Left lung (tissue), 10 donors: ENCODE results near the gene EXOC7. TPM values are rescaled to one million over a fixed set of nuclear protein-coding genes. Genes with fewer than 3 reads are reported as not detected.

Source experiments
- ATAC-seq: fragments of 200-7000 bp; cut with Tn5 transposase; one replicate; pipeline ENCODE4 v1.9.1; 2020; ENCODE audit warnings: moderate library complexity
- DNase-seq, 4 donors: peaks; one replicate each; pipeline ENCODE4 v3.0.0-alpha.2; 2013 to 2020
- H3K27ac ChIP-seq, 2 donors: fragments of 200-600 bp; sonication (generic) in 1 of 2; one replicate each; pipeline versions ENCODE4 v1.5.0 to v1.8.0; 2020 to 2021
- H3K27me3 ChIP-seq, 2 donors: fragments of 200-600 bp; sonication (generic) in 1 of 2; one replicate each; pipeline versions ENCODE4 v1.5.0 to v1.8.0; 2020 to 2021
- H3K36me3 ChIP-seq, 2 donors: fragments of 200-600 bp; sonication (generic) in 1 of 2; one replicate each; pipeline versions ENCODE4 v1.5.0 to v1.8.0; 2020 to 2021
- H3K4me1 ChIP-seq, 2 donors: fragments of 200-600 bp; one replicate each; pipeline ENCODE4 v1.8.0; 2021
- H3K4me3 ChIP-seq, 2 donors: fragments of 200-600 bp; sonication (generic) in 1 of 2; one replicate each; pipeline versions ENCODE4 v1.5.0 to v1.8.0; 2020 to 2021; ENCODE audit warnings: mild to moderate bottlenecking in 1 of 2
- H3K9me3 ChIP-seq, 2 donors: fragments of 200-600 bp; sonication (generic) in 1 of 2; one replicate each; pipeline versions ENCODE4 v1.5.0 to v1.8.0; 2020 to 2021
- CTCF ChIP-seq, 2 donors: fragments of 200-600 bp; sonication (generic) in 1 of 2; IDR thresholded peaks; one replicate each; pipeline versions ENCODE4 v1.5.0 to v1.8.0; 2021; ENCODE audit warnings: antibody characterized with exemption in 2 of 2
- intact Hi-C, 2 donors: fragments of 100-400 bp; cut with DNase I; formaldehyde crosslinking; loops; one replicate each; pipeline versions ENCODE4 v1.11.2 to v1.14.2; 2022
- polyA plus RNA-seq, 6 donors: library from polyadenylated mRNA; unstranded; fragments of 120-200 nt; gene quantifications; one replicate each; pipeline ENCODE4 v1.2.1, GENCODE V29; 2013; ENCODE audit not compliant: insufficient read length in 6 of 6
- total RNA-seq, 2 donors: library from RNA; stranded (reverse); fragmentation: NEBNext Ultra II Directional; extraction: Animal tissue kit (Norgen Biotek cat#: 25700); gene quantifications; one replicate each; pipeline ENCODE4 v1.2.1, GENCODE V29; 2021
- donor health status: DM: no; HTN: yes; CAD: no.
- donor health status: DM: no; HTN: no; CAD: no.

The EXOC7 gene
- total and polyA plus RNA-seq, 8 donors = 114 to 178 (median 162) TPM

GRCh38 chr17:76050538-76051467, 52.8 kb downstream of the EXOC7 start:
- peak; percentile 57 for ATAC-seq
- peak in 1 of 4 donors; percentile 39 for DNase-seq
- no peak for TF ChIP-seq CTCF (IDR thresholded peaks at IDR 0.05)
- peak overlapping the region; percentile 46 to 69 for H3K27ac ChIP-seq
- no peak overlapping the region for H3K4me3 ChIP-seq
- H3K4me1 ChIP-seq = peaks cover 4 to 20% of the 10 kb centered on the region in 2 donors
- H3K36me3 ChIP-seq = peaks cover 0 to 99% of the 10 kb centered on the region in 2 donors
- intact Hi-C loops = no loop called here
- no peaks in the 10 kb centered on the region for H3K9me3 ChIP-seq
- H3K27me3 ChIP-seq = no peaks in the 10 kb centered on the region

GRCh38 chr17:76049836-76050537, 53.6 kb downstream of the EXOC7 start:
- DNase-seq (no peak), ATAC-seq (no peak)
- Histone ChIP-seq H3K4me1 (peaks cover 4 to 20% of the 10 kb centered on the region in 2 donors), H3K27ac (peak overlapping the region; percentile 46 to 69), H3K9me3 (no peaks in the 10 kb centered on the region), H3K27me3 (no peaks in the 10 kb centered on the region), H3K4me3 (no peak overlapping the region), H3K36me3 (peaks cover 0 to 99% of the 10 kb centered on the region in 2 donors)
- intact Hi-C loops = no loop called here
- TF ChIP-seq CTCF (IDR thresholded peaks at IDR 0.05) = no peak

- DNase-seq (no peak), ATAC-seq (no peak)
- Histone ChIP-seq H3K36me3 (peaks cover 0 to 99% of the 10 kb centered on the region in 2 donors), H3K4me3 (no peak overlapping the region), H3K9me3 (no peaks in the 10 kb centered on the region), H3K4me1 (peaks cover 4 to 13% of the 10 kb centered on the region in 2 donors), H3K27ac (no peak overlapping the region), H3K27me3 (no peaks in the 10 kb centered on the region)
- TF ChIP-seq CTCF (IDR thresholded peaks at IDR 0.05) = no peak
- intact Hi-C loops = no loop called here
Observed at GRCh38 chr17:76049239-76049638, 54.3 kb downstream of the EXOC7 start.

DNA sequence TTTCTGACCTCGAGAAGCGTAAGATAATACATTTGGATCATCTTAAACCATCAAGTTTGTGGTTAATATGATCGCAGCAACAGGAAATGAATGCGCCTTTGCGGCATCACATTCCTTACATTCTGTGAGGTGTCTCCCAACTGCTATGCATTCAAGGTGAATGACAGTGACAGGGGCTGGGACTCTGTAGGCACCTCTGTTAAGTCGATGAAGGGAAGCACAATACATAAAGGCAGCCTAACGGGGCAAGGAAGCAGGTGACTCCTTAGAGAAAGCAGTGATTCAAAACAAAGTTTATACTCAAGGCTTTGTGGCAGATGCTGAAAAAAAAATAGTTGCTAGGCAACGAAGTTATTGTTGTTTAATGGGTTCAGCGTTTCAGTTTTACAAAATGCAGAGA, 54.9 kb downstream of the EXOC7 start:
- no peaks in the 10 kb centered on the region for H3K27me3 ChIP-seq
- intact Hi-C loops = no loop called here
- H3K4me1 ChIP-seq = peaks cover 4 to 13% of the 10 kb centered on the region in 2 donors
- DNase-seq (no peak), ATAC-seq (no peak)
- no peak overlapping the region for H3K27ac ChIP-seq
- no peak overlapping the region for H3K4me3 ChIP-seq
- peaks cover 0 to 99% of the 10 kb centered on the region in 2 donors for H3K36me3 ChIP-seq
- no peak for TF ChIP-seq CTCF (IDR thresholded peaks at IDR 0.05)
- H3K9me3 ChIP-seq = no peaks in the 10 kb centered on the region
